K562 (cell line): Measurements from ENCODE around the gene NAV2. TPM values are rescaled to one million over a fixed set of nuclear protein-coding genes. Genes with fewer than 3 reads are reported as not detected.

ENCODE experiments used
- HDAC1 ChIP-seq, 2 experiments: fragments of 450-650 bp; IDR thresholded peaks; 2 replicates each; pipeline ENCODE4 v1.6.1; 2016 to 2017; ENCODE audit warnings: inconsistent platforms in 1 of 2, mild to moderate bottlenecking in 1 of 2, moderate library complexity in 1 of 2
- HDAC8 ChIP-seq: fragments of 450-650 bp; IDR thresholded peaks from 2 replicates; pipeline ENCODE4 v1.6.1; 2016; ENCODE audit warnings: mild to moderate bottlenecking, missing genetic modification characterization, moderate library complexity, missing compliant biosample characterization
- KHSRP ChIP-seq: fragments of 450-650 bp; IDR thresholded peaks from 2 replicates; pipeline ENCODE4 v1.6.1; 2017
- L3MBTL2 ChIP-seq: fragments of 450-650 bp; IDR thresholded peaks from 2 replicates; pipeline ENCODE4 v1.6.1; 2016; ENCODE audit warnings: mild to moderate bottlenecking, moderate library complexity
- MEIS2 ChIP-seq: fragments of 450-650 bp; IDR thresholded peaks from 2 replicates; pipeline ENCODE4 v1.6.1; 2014; ENCODE audit warnings: mild to moderate bottlenecking; ENCODE audit not compliant: partially characterized antibody
- MTA3 ChIP-seq: fragments of 450-650 bp; formaldehyde crosslinking; IDR thresholded peaks from 2 replicates; pipeline ENCODE4 v1.6.1; 2017; ENCODE audit warnings: mild to moderate bottlenecking, borderline replicate concordance
- NBN ChIP-seq: fragments of 450-650 bp; IDR thresholded peaks from 2 replicates; pipeline ENCODE4 v1.6.1; 2016; ENCODE audit warnings: low read depth, mild to moderate bottlenecking
- NRF1 ChIP-seq, 2 experiments: fragments of 450-650 bp; IDR thresholded peaks in 1 of 2; conservative IDR thresholded peaks in 1 of 2; 2 replicates each; pipeline ENCODE4 v1.6.1; 2014; ENCODE audit warnings: mild to moderate bottlenecking in 2 of 2
- PCBP2 ChIP-seq: fragments of 200-400 bp; formaldehyde crosslinking; IDR thresholded peaks from 2 replicates; pipeline ENCODE4 v1.6.1; 2018; ENCODE audit warnings: low read length, low read depth, mild to moderate bottlenecking, moderate library complexity; ENCODE audit not compliant: poor library complexity, severe bottlenecking
- POLR2B ChIP-seq: fragments of 450-650 bp; IDR thresholded peaks from 2 replicates; pipeline ENCODE4 v1.6.1; 2018; ENCODE audit warnings: low read depth; ENCODE audit not compliant: partially characterized antibody
- RNF219 ChIP-seq: fragments of 250-450 bp; sonication (Bioruptor Pico); IDR thresholded peaks from 2 replicates; pipeline ENCODE4 v1.5.0; 2022; ENCODE audit warnings: mild to moderate bottlenecking
- SMAD4 ChIP-seq: fragments of 250-450 bp; sonication (Bioruptor Pico); conservative IDR thresholded peaks from 2 replicates; pipeline ENCODE4 v1.8.0; 2021; ENCODE audit warnings: inconsistent platforms, mild to moderate bottlenecking, moderate library complexity
- TEAD1 ChIP-seq, 2 experiments: fragments of 450-650 bp in 1 of 2; sonication (generic) in 1 of 2; formaldehyde crosslinking; IDR thresholded peaks; 2 replicates each; pipeline versions ENCODE4 v1.4.0 to v1.8.0; 2020 to 2022; ENCODE audit warnings: mild to moderate bottlenecking in 2 of 2, missing genetic modification reagents in 1 of 2
- YY1 ChIP-seq, 3 experiments: IDR thresholded peaks; 2 replicates each; pipeline ENCODE4 v1.6.1; 2011; ENCODE audit warnings: low read length in 2 of 3, mild to moderate bottlenecking in 2 of 3, moderate library complexity in 2 of 3, borderline replicate concordance in 1 of 3, control low read depth in 1 of 3, low read depth in 1 of 3; ENCODE audit not compliant: insufficient read depth in 3 of 3, insufficient replicate concordance in 2 of 3, control insufficient read depth in 1 of 3, insufficient read length in 1 of 3; ENCODE audit errors: extremely low read depth in 1 of 3
- ZC3H4 ChIP-seq: sonication (generic); formaldehyde crosslinking; IDR thresholded peaks from 2 replicates; pipeline ENCODE4 v1.9.0; 2021; ENCODE audit warnings: missing genetic modification reagents, borderline replicate concordance
- ZNF146 ChIP-seq: IDR thresholded peaks from one replicate; pipeline ENCODE4 v1.6.1; 2018; ENCODE audit warnings: missing compliant biosample characterization; ENCODE audit not compliant: unreplicated experiment
- ZNF232 ChIP-seq: sonication (generic); formaldehyde crosslinking; IDR thresholded peaks from 2 replicates; pipeline ENCODE4 v1.8.0; 2022; ENCODE audit warnings: mild to moderate bottlenecking, missing genetic modification reagents
- ZNF76 ChIP-seq: fragments of 250-450 bp; sonication (Bioruptor Pico); IDR thresholded peaks from 2 replicates; pipeline ENCODE4 v1.4.0; 2020; ENCODE audit warnings: mild to moderate bottlenecking, moderate library complexity, borderline replicate concordance
- polyA plus RNA-seq, 8 experiments: library from polyadenylated mRNA; depleted of rRNA in 4 of 8; stranded (reverse) in 5 of 8; unstranded in 3 of 8; fragments of >200 nt; fragmentation: Nextera tagmentation in 2 of 8; fragmentation: Illumina TruSeq in 1 of 8; extraction: Ambion mirVana in 2 of 8; extraction: Trizol in 1 of 8; gene quantifications; 2 replicates each; pipeline versions ENCODE4 v1.2.1 to v1.2.3, GENCODE V29; 2011 to 2014; ENCODE audit warnings: inconsistent platforms in 1 of 8, missing spikeins in 1 of 8
- total RNA-seq, 7 experiments: library from RNA; depleted of rRNA in 6 of 7; stranded (reverse); fragments of >200 nt in 6 of 7; fragmentation: Illumina TruSeq in 2 of 7; extraction: Trizol in 2 of 7; gene quantifications; 2 replicates each; pipeline versions ENCODE4 v1.2.1 to v1.2.3, GENCODE V29; 2011 to 2021; ENCODE audit warnings: low replicate concordance in 1 of 7
- TF ChIP-seq, protein P1 (sequence below): fragments of 250-450 bp; sonication (Bioruptor Pico); IDR thresholded peaks from 2 replicates; pipeline ENCODE4 v1.5.0; 2020; ENCODE audit warnings: mild to moderate bottlenecking
- TF ChIP-seq, protein P2 (sequence below), 2 experiments: IDR thresholded peaks; 2 replicates each; pipeline ENCODE4 v1.6.1; 2012; ENCODE audit warnings: improper control_type of control experiment in 2 of 2, low read depth in 2 of 2, low read length in 2 of 2, borderline replicate concordance in 1 of 2

The NAV2 gene
- total and polyA plus RNA-seq, 9 of the 15 experiments (the other 6 are each of a cell fraction or from before 2014, with no cell fraction given): 0.03 to 0.35 (median 0.05) TPM

DNA sequence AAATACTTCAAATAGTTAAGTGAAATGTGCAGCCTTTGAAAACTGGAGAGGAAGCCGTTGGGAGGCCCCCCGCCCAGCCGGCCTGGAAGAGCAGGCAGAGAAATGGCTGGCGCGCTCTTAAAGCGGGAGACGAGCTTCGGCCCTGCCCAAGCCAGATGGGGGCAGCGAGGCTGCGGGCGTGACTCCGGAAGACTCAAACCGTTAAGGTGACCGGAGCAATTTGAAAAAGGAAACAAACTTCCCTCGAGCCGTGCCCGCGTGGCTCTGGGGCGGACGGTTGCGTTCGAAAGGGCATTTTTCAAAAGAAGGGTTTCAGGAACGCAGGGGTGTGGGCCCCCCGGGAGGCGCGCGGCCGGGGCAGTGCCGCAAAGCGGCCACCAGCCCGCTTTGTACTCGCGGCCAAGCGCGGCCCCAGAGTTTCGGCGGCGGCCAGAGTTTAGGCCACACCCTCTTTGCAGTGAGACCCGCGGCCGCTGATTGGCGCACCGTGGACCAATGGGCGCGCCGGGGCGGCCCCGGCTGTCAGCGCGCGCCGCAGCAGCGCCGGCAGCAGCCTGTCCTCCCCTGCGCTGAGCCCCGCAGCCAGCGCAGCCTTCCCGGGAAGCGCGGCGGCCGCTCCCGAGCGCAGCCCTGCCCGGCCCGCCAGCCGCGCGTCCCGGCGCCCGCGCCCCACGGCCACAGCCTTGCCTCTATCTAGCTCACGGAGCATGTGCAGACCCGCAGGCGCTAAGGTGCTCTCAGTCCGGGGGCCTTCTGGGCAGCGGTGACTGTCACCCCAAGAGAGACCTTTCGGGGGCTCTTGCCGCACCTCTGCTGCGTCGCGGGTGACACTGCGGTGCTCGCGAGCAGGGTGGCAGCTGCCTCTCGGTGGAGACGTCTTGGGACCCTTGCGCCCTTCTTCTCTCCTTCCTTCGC lies at the start of gene NAV2 (continued):
- peak in 2 of 3 experiments; percentile 17 to 74 for TF ChIP-seq YY1 (IDR thresholded peaks at IDR 0.05; ENCODE audit: borderline replicate concordance in 1 of 3, control insufficient read depth in 1 of 3, extremely low read depth in 1 of 3, insufficient read depth in 3 of 3, insufficient read length in 1 of 3, insufficient replicate concordance in 2 of 3, low read depth in 1 of 3, low read length in 2 of 3)
- TF ChIP-seq TEAD1 (CRISPR knock-in tag; IDR thresholded peaks at IDR 0.05): peak; percentile 33 to 81; a peak in 2 of 4 replicates
- TF ChIP-seq HDAC8 (tag): no peak
- TF ChIP-seq ZC3H4 (CRISPR knock-in tag): no peak
- 0 out of 4 replicates have a peak, but pooled peaks of 1 of the 2 experiments have one; percentile 28 for TF ChIP-seq HDAC1 (IDR thresholded peaks at IDR 0.05)
- no peak for TF ChIP-seq RNF219 (CRISPR knock-in tag)
- peak; percentile 54; the same call in 1 of the 2 replicates for TF ChIP-seq ZNF232
- peak; percentile 63 for TF ChIP-seq MEIS2
- peak; percentile 79 for TF ChIP-seq POLR2B
- TF ChIP-seq NRF1 (conservative IDR thresholded peaks at IDR 0.05 in 1 of 2, IDR thresholded peaks at IDR 0.05 in 1 of 2): peak; percentile 79 to 82
- TF ChIP-seq ZNF146 (CRISPR knock-in tag): no peak
- TF ChIP-seq, protein P1, sequence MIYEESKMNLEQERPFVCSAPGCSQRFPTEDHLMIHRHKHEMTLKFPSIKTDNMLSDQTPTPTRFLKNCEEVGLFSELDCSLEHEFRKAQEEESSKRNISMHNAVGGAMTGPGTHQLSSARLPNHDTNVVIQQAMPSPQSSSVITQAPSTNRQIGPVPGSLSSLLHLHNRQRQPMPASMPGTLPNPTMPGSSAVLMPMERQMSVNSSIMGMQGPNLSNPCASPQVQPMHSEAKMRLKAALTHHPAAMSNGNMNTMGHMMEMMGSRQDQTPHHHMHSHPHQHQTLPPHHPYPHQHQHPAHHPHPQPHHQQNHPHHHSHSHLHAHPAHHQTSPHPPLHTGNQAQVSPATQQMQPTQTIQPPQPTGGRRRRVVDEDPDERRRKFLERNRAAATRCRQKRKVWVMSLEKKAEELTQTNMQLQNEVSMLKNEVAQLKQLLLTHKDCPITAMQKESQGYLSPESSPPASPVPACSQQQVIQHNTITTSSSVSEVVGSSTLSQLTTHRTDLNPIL: no peak
- TF ChIP-seq SMAD4 (CRISPR knock-in tag): peak; percentile 77
- TF ChIP-seq, protein P2, sequence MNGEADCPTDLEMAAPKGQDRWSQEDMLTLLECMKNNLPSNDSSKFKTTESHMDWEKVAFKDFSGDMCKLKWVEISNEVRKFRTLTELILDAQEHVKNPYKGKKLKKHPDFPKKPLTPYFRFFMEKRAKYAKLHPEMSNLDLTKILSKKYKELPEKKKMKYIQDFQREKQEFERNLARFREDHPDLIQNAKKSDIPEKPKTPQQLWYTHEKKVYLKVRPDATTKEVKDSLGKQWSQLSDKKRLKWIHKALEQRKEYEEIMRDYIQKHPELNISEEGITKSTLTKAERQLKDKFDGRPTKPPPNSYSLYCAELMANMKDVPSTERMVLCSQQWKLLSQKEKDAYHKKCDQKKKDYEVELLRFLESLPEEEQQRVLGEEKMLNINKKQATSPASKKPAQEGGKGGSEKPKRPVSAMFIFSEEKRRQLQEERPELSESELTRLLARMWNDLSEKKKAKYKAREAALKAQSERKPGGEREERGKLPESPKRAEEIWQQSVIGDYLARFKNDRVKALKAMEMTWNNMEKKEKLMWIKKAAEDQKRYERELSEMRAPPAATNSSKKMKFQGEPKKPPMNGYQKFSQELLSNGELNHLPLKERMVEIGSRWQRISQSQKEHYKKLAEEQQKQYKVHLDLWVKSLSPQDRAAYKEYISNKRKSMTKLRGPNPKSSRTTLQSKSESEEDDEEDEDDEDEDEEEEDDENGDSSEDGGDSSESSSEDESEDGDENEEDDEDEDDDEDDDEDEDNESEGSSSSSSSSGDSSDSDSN (IDR thresholded peaks at IDR 0.05; ENCODE audit: borderline replicate concordance in 1 of 2, low read depth in 2 of 2, low read length in 2 of 2): no peak
- TF ChIP-seq ZNF76 (CRISPR knock-in tag): peak; percentile 24; the same call in 1 of the 2 replicates
- TF ChIP-seq KHSRP: no peak
- peak; percentile 66; the same call in 1 of the 2 replicates for TF ChIP-seq MTA3
- 0 out of 2 replicates have a peak, but pooled peaks have one; percentile 55 for TF ChIP-seq NBN
- TF ChIP-seq PCBP2: no peak
- peak; percentile 98 for TF ChIP-seq L3MBTL2
